H1 (cell line): ENCODE data around the gene POLRMT. TPM values are rescaled to one million over a fixed set of nuclear protein-coding genes. Genes with fewer than 3 reads are reported as not detected.

Experiments used
- CTCF ChIA-PET: fragments of 300-600 bp; sonication (Branson Sonifier 250); formaldehyde crosslinking; loops from one replicate; lab custom pipeline; 2021; ENCODE audit not compliant: partially characterized antibody; lab: Charles Lee
- POLR2A ChIA-PET: fragments of 300-600 bp; sonication (Branson Sonifier 250); formaldehyde crosslinking; loops from one replicate; lab custom pipeline; 2021; ENCODE audit warnings: inconsistent platforms; ENCODE audit not compliant: partially characterized antibody; lab: Charles Lee
- DNase-seq, 2 experiments: peaks; one replicate each; pipeline versions ENCODE4 v3.0.0 to v3.0.0-alpha.2; 2010 to 2022; ENCODE audit warnings: low spot score in 2 of 2, low read depth in 1 of 2, mixed read lengths in 1 of 2
- FAIRE-seq: peaks from 2 replicates; lab custom pipeline; 2011; peaks lifted over from hg19 to GRCh38; lab: Jason Lieb, UNC
- H2AFZ ChIP-seq: 2 replicates; pipeline ENCODE4 v1.8.1; 2012; ENCODE audit warnings: low read length, inconsistent platforms
- H2AK5ac ChIP-seq: 2 replicates; pipeline ENCODE4 v1.6.1; 2013; ENCODE audit warnings: low read depth, low read length
- H2BK120ac ChIP-seq: replicated peaks from 2 replicates; pipeline ENCODE3; 2013; ENCODE audit warnings: low read depth, low read length, inconsistent platforms
- H2BK12ac ChIP-seq: 2 replicates; pipeline ENCODE4 v1.6.1; 2013; ENCODE audit warnings: low read depth, low read length
- H2BK15ac ChIP-seq: 2 replicates; pipeline ENCODE4 v1.6.1; 2013; ENCODE audit warnings: low read length
- H2BK20ac ChIP-seq: 2 replicates; pipeline ENCODE4 v1.6.1; 2013; ENCODE audit warnings: low read length
- H2BK5ac ChIP-seq: 2 replicates; pipeline ENCODE4 v1.6.1; 2013; ENCODE audit warnings: low read depth, low read length
- H3K14ac ChIP-seq: 2 replicates; pipeline ENCODE4 v1.6.1; 2013; ENCODE audit warnings: inconsistent platforms; ENCODE audit not compliant: insufficient read length
- H3K18ac ChIP-seq: 2 replicates; pipeline ENCODE4 v1.6.1; 2013; ENCODE audit warnings: low read length; ENCODE audit errors: extremely low read depth
- H3K23ac ChIP-seq: 2 replicates; pipeline ENCODE4 v1.6.1; 2013; ENCODE audit warnings: inconsistent platforms; ENCODE audit not compliant: insufficient read length
- H3K23me2 ChIP-seq: 2 replicates; pipeline ENCODE4 v1.6.1; 2013; ENCODE audit warnings: low read depth, low read length
- H3K27ac ChIP-seq: 2 replicates; pipeline ENCODE4 v1.6.1; 2011; ENCODE audit warnings: low read depth, low read length, inconsistent platforms
- H3K27me3 ChIP-seq, 4 experiments: replicated peaks in 1 of 4; 1 replicate in 1 of 4; 2 replicates in 3 of 4; pipeline versions ENCODE4 v1.6.1 to v1.8.1; 2011 to 2013; ENCODE audit warnings: low read length in 3 of 4, mild to moderate bottlenecking in 3 of 4, inconsistent platforms in 2 of 4, mixed read lengths in 2 of 4, moderate library complexity in 1 of 4; ENCODE audit not compliant: control insufficient read depth in 3 of 4, insufficient read depth in 3 of 4; ENCODE audit errors: extremely low read depth in 1 of 4
- H3K36me3 ChIP-seq, 4 experiments: 2 replicates each; pipeline versions ENCODE4 v1.6.1 to v1.8.1; 2011 to 2013; ENCODE audit warnings: mild to moderate bottlenecking in 4 of 4, low read length in 3 of 4, moderate library complexity in 2 of 4, control low read depth in 1 of 4, inconsistent platforms in 1 of 4; ENCODE audit not compliant: insufficient read depth in 4 of 4, control insufficient read depth in 2 of 4
- H3K4ac ChIP-seq: replicated peaks from 2 replicates; pipeline ENCODE3; 2013; ENCODE audit warnings: low read length, low read depth, mixed read lengths, inconsistent platforms; ENCODE audit not compliant: insufficient read length
- H3K4me1 ChIP-seq, 4 experiments: replicated peaks in 1 of 4; 1 replicate in 1 of 4; 2 replicates in 3 of 4; pipeline versions ENCODE4 v1.6.1 to v1.8.1; 2011 to 2013; ENCODE audit warnings: low read length in 3 of 4, inconsistent platforms in 2 of 4, mixed read lengths in 1 of 4; ENCODE audit not compliant: insufficient read depth in 4 of 4, control insufficient read depth in 3 of 4
- H3K4me2 ChIP-seq, 2 experiments: 2 replicates each; pipeline versions ENCODE4 v1.6.1 to v1.8.1; 2011 to 2013; ENCODE audit warnings: low read depth in 2 of 2, low read length in 2 of 2, control low read depth in 1 of 2, inconsistent platforms in 1 of 2, mild to moderate bottlenecking in 1 of 2; ENCODE audit not compliant: insufficient read depth in 1 of 2
- H3K4me3 ChIP-seq, 4 experiments: fragments of 200-600, 300-600 bp in 1 of 4; sonication (generic), shearing (Covaris generic), sonication (Bioruptor Twin) in 1 of 4; 2 replicates each; pipeline versions ENCODE4 v1.5.1 to v1.8.1; 2011 to 2016; ENCODE audit warnings: low read length in 4 of 4, low read depth in 3 of 4, control low read depth in 2 of 4, inconsistent platforms in 2 of 4, mild to moderate bottlenecking in 2 of 4, mixed read lengths in 1 of 4, moderate library complexity in 1 of 4; ENCODE audit not compliant: insufficient read depth in 2 of 4; ENCODE audit errors: extremely low read depth in 1 of 4
- H3K56ac ChIP-seq: replicated peaks from 2 replicates; pipeline ENCODE3; 2013; ENCODE audit warnings: low read depth, mild to moderate bottlenecking, mixed read lengths, low read length, inconsistent platforms; ENCODE audit not compliant: insufficient read length
- H3K79me1 ChIP-seq: 2 replicates; pipeline ENCODE4 v1.6.1; 2013; ENCODE audit warnings: low read depth, low read length, control low read depth
- H3K79me2 ChIP-seq, 2 experiments: 2 replicates each; pipeline versions ENCODE4 v1.6.1 to v1.8.1; 2012 to 2013; ENCODE audit warnings: low read length in 2 of 2, mild to moderate bottlenecking in 2 of 2, inconsistent platforms in 1 of 2; ENCODE audit not compliant: insufficient read depth in 2 of 2, control insufficient read depth in 1 of 2
- H3K9ac ChIP-seq, 4 experiments: replicated peaks in 1 of 4; 1 replicate in 1 of 4; 2 replicates in 3 of 4; pipeline versions ENCODE4 v1.6.1 to v1.8.1; 2011 to 2013; ENCODE audit warnings: low read depth in 3 of 4, low read length in 3 of 4, control low read depth in 2 of 4, mild to moderate bottlenecking in 2 of 4, moderate library complexity in 2 of 4, inconsistent platforms in 1 of 4; ENCODE audit errors: extremely low read depth in 1 of 4
- H3K9me3 ChIP-seq, 2 experiments: 2 replicates each; pipeline versions ENCODE4 v1.6.1 to v1.8.1; 2012 to 2013; ENCODE audit warnings: mild to moderate bottlenecking in 2 of 2, moderate library complexity in 2 of 2, control low read depth in 1 of 2, inconsistent platforms in 1 of 2, low read depth in 1 of 2, low read length in 1 of 2, mixed read lengths in 1 of 2; ENCODE audit not compliant: insufficient read depth in 2 of 2
- H4K20me1 ChIP-seq, 2 experiments: replicated peaks in 1 of 2; 2 replicates each; pipeline versions ENCODE3 to v1.8.1; 2011 to 2013; ENCODE audit warnings: inconsistent platforms in 2 of 2, low read length in 2 of 2, mild to moderate bottlenecking in 1 of 2; ENCODE audit not compliant: insufficient read depth in 2 of 2, control insufficient read depth in 1 of 2
- H4K5ac ChIP-seq: 2 replicates; pipeline ENCODE4 v1.6.1; 2013; ENCODE audit warnings: low read length, low read depth, mixed read lengths, inconsistent platforms; ENCODE audit not compliant: insufficient read length
- H4K8ac ChIP-seq: 2 replicates; pipeline ENCODE4 v1.8.0; 2013; ENCODE audit warnings: mild to moderate bottlenecking, moderate library complexity, low read length, inconsistent platforms; ENCODE audit not compliant: insufficient read depth; ENCODE audit errors: extremely low read depth
- H4K91ac ChIP-seq: replicated peaks from 2 replicates; pipeline ENCODE3; 2013; ENCODE audit warnings: low read length, mixed read lengths, inconsistent platforms; ENCODE audit not compliant: insufficient read length
- ASH2L ChIP-seq: fragments of 200-600, 300-600 bp; sonication (generic); IDR thresholded peaks from one replicate; pipeline ENCODE4 v1.7.1; 2017; ENCODE audit warnings: low read length
- CTBP2 ChIP-seq: IDR thresholded peaks from 2 replicates; pipeline ENCODE4 v1.7.0; 2011; ENCODE audit warnings: borderline replicate concordance, mild to moderate bottlenecking, moderate library complexity, mixed read lengths, low read length; ENCODE audit not compliant: insufficient read depth, insufficient read length
- FOSL1 ChIP-seq: IDR thresholded peaks from 2 replicates; pipeline ENCODE4 v1.6.1; 2011; ENCODE audit warnings: mild to moderate bottlenecking, low read depth, low read length, moderate library complexity; ENCODE audit not compliant: insufficient read depth
- KDM4A ChIP-seq: IDR thresholded peaks from one replicate; pipeline ENCODE4 v1.7.1; 2012; ENCODE audit warnings: low read depth, mild to moderate bottlenecking, moderate library complexity, low read length, inconsistent platforms; ENCODE audit not compliant: severe bottlenecking
- MAX ChIP-seq: IDR thresholded peaks from 2 replicates; pipeline ENCODE4 v1.6.1; 2012; ENCODE audit warnings: inconsistent platforms
- POLR2A ChIP-seq, 2 experiments: IDR thresholded peaks; 1 replicate in 1 of 2; 2 replicates in 1 of 2; pipeline ENCODE4 v1.6.1; 2011; ENCODE audit warnings: low read depth in 2 of 2, low read length in 2 of 2, mild to moderate bottlenecking in 2 of 2; ENCODE audit errors: control extremely low read depth in 1 of 2
- POU5F1 ChIP-seq: IDR thresholded peaks from 2 replicates; pipeline ENCODE4 v1.6.1; 2011; ENCODE audit warnings: low read depth, mild to moderate bottlenecking, low read length, moderate library complexity
- RXRA ChIP-seq: IDR thresholded peaks from 2 replicates; pipeline ENCODE4 v1.6.1; 2011; ENCODE audit warnings: low read depth, mild to moderate bottlenecking, low read length, moderate library complexity; ENCODE audit not compliant: insufficient read depth
- SIN3A ChIP-seq, 2 experiments: IDR thresholded peaks in 1 of 2; conservative IDR thresholded peaks in 1 of 2; 2 replicates each; pipeline ENCODE4 v1.6.1; 2011 to 2012; ENCODE audit warnings: low read length in 2 of 2, improper control_type of control experiment in 1 of 2, low read depth in 1 of 2, mild to moderate bottlenecking in 1 of 2
- SRF ChIP-seq: IDR thresholded peaks from 2 replicates; pipeline ENCODE4 v1.6.1; 2011; ENCODE audit warnings: mild to moderate bottlenecking, low read depth, low read length, moderate library complexity
- WGBS, 2 experiments: shearing (Covaris generic) in 1 of 2; methylation state at CpG; one replicate each; pipeline versions ENCODE4 v1.1.6 to v1.1.7; 2013 to 2015; ENCODE audit warnings: low lambda C conversion rate in 2 of 2, mixed read lengths in 2 of 2, inconsistent platforms in 1 of 2, low coverage in 1 of 2, missing lambda C conversion rate in 1 of 2; ENCODE audit not compliant: insufficient replicate concordance in 2 of 2, insufficient coverage in 1 of 2, insufficient read length in 1 of 2; ENCODE audit errors: extremely low coverage in 1 of 2, missing lambda C conversion rate in 1 of 2; 5-methylcytosine and 5-hydroxymethylcytosine counted together
- polyA plus RNA-seq, 7 experiments: library from polyadenylated mRNA; depleted of rRNA in 3 of 7; stranded (reverse) in 5 of 7; unstranded in 2 of 7; fragments of >200 nt in 5 of 7; fragments of 200-250 nt in 2 of 7; gene quantifications; 1 replicate in 5 of 7; 2 replicates in 1 of 7; 4 replicates in 1 of 7; pipeline versions ENCODE4 v1.2.1 to v1.2.3, GENCODE V29; 2011 to 2013; ENCODE audit warnings: missing spikeins in 2 of 7, mixed read lengths in 2 of 7
- total RNA-seq: library from RNA; stranded (reverse); fragmentation: NEBNext Ultra II Directional; extraction: Animal tissue kit (Norgen Biotek cat#: 25700); gene quantifications from 2 replicates; pipeline ENCODE4 v1.2.1, GENCODE V29; 2021

The POLRMT gene
- total and polyA plus RNA-seq, 2 of the 8 experiments (the other 6 are each of a cell fraction or from before 2014, with no cell fraction given) = 93.0 to 111 TPM

- Histone ChIP-seq H2BK120ac (no peak overlapping the region), H3K79me1 (peaks cover 8% of the 10 kb centered on the region), H3K18ac (peak overlapping the region; percentile 5), H3K9ac (peak overlapping the region; percentile 76 to 95 (median 92)), H3K9me3 (peaks cover 0 to 5% of the 10 kb centered on the region in 2 experiments; a peak in 1 of 4 replicates), H2AFZ (no peak overlapping the region), H4K8ac (peak overlapping the region; percentile 97), H3K27ac (peak overlapping the region; percentile 81), H2BK5ac (peak overlapping the region; percentile 78; the same call in 1 of the 2 replicates), H2AK5ac (no peak overlapping the region), H3K23me2 (peaks cover 11% of the 10 kb centered on the region; the same call in 1 of the 2 replicates), H3K4me3 (peak overlapping the region; percentile 93 to 97 (median 94)), H3K4me1 (peaks cover 0 to 21% (median 11%) of the 10 kb centered on the region in 4 experiments; a peak in 5 of 7 replicates), H4K91ac (peak overlapping the region; percentile 66), H3K14ac (no peak overlapping the region), H3K56ac (peak overlapping the region; percentile 84), H3K4me2 (peak overlapping the region; percentile 96 to 99), H2BK15ac (no peak overlapping the region), H2BK20ac (no peak overlapping the region), H3K79me2 (peaks cover 48 to 55% of the 10 kb centered on the region in 2 experiments), H3K27me3 (peaks cover 0 to 3% (median 0%) of the 10 kb centered on the region in 4 experiments; a peak in 1 of 7 replicates), H4K5ac (peak overlapping the region; percentile 22), H3K23ac (no peak overlapping the region), H3K4ac (peak overlapping the region; percentile 28), H4K20me1 (peaks cover 24 to 30% of the 10 kb centered on the region in 2 experiments), H3K36me3 (peaks cover 0 to 7% (median 2%) of the 10 kb centered on the region in 4 experiments; a peak in 1 of 8 replicates), H2BK12ac (no peak overlapping the region)
- no peak for DNase-seq
- POLR2A ChIA-PET = interaction anchor here (0.7 to 2.4 kb wide), 28 partner anchors 9 to 696 kb away, joined by 3 to 17 read pairs (median 5); partner anchors contain the start of genes CIRBP, HCN2, POLRMT and RNF126
- FAIRE-seq = no peak
- WGBS, 2 experiments = 3% methylated on average over 27 of the region's 55 CpGs; no CpG with 5 or more reads in 1 of the 2 experiments
- CTCF ChIA-PET = interaction anchor here (0.5 kb wide), 1 partner anchor 134 kb away, joined by 3 read pairs; no protein-coding TSS in a partner anchor
- 0 out of 4 replicates have a peak, but pooled peaks of 1 of the 2 experiments have one; percentile 22 for TF ChIP-seq SIN3A (conservative IDR thresholded peaks at IDR 0.05 in 1 of 2, IDR thresholded peaks at IDR 0.05 in 1 of 2; ENCODE audit: low read depth in 1 of 2, low read length in 2 of 2)
- TF ChIP-seq RXRA = no peak
- TF ChIP-seq POLR2A (IDR thresholded peaks at IDR 0.05; ENCODE audit: control extremely low read depth in 1 of 2, low read depth in 2 of 2, low read length in 2 of 2) = peak; percentile 52 to 66
- TF ChIP-seq SRF = no peak
- TF ChIP-seq FOSL1 = no peak
- no peak for TF ChIP-seq POU5F1
- peak; percentile 50 for TF ChIP-seq ASH2L
- no peak for TF ChIP-seq CTBP2
- peak; percentile 43; the same call in 1 of the 2 replicates for TF ChIP-seq MAX
- peak; percentile 14 for TF ChIP-seq KDM4A
These were observed 60.4 kb downstream of the POLRMT start for GRCh38 chr19:572743-573518.
